Erythroblast (primary cell): ENCODE measurements around the gene RNF39.

Experiments used
- GATA1 ChIP-seq: IDR thresholded peaks from 2 replicates; pipeline ENCODE4 v1.6.1; 2011; ENCODE audit warnings: low read depth, mild to moderate bottlenecking, control low read depth, low read length, moderate library complexity
- POLR2A ChIP-seq: IDR thresholded peaks from 2 replicates; pipeline ENCODE4 v1.6.1; 2011; ENCODE audit warnings: mild to moderate bottlenecking, low read length

GRCh38 chr6:30111266-30111856 lies 35.8 kb upstream of the RNF39 start:
- TF ChIP-seq POLR2A, result no peak
- TF ChIP-seq GATA1, result no peak
